GM10266 (cell line): ENCODE results near the gene PRRT2.

Experiments
- DNase-seq: peaks from one replicate; pipeline ENCODE4 v3.0.0; 2012; ENCODE audit errors: extremely low spot score
- TF ChIP-seq, protein P1 (sequence below): IDR thresholded peaks from 2 replicates; pipeline ENCODE4 v1.5.1; 2012; ENCODE audit warnings: mild to moderate bottlenecking, low read depth; ENCODE audit not compliant: control insufficient read depth, insufficient read depth; ENCODE audit errors: missing control alignments

PRRT2 gene

DNA sequence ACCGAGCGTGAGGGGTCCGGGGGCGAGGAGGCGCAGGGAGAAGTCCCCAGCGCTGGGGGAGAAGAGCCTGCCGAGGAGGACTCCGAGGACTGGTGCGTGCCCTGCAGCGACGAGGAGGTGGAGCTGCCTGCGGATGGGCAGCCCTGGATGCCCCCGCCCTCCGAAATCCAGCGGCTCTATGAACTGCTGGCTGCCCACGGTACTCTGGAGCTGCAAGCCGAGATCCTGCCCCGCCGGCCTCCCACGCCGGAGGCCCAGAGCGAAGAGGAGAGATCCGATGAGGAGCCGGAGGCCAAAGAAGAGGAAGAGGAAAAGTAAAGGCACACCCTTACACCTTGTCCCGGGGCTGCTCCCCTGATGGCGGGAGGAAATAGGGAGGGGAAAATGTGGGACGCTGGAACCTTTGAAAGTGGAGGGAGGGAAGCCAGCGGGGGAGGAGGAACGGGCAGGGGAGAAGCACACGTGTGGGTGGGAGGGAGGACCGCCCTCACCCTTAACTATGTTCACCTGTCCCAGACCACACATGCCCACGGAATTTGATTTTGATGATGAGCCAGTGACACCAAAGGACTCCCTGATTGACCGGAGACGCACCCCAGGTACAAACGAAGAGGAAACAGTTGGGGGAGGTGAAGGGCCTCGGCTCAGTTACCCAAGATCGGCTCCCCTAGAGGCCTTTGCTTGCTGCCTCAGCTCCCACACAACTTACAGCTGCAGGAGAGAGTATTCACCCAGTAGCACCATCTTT lies 4.9 kb downstream of the PRRT2 start:
- TF ChIP-seq, protein P1, sequence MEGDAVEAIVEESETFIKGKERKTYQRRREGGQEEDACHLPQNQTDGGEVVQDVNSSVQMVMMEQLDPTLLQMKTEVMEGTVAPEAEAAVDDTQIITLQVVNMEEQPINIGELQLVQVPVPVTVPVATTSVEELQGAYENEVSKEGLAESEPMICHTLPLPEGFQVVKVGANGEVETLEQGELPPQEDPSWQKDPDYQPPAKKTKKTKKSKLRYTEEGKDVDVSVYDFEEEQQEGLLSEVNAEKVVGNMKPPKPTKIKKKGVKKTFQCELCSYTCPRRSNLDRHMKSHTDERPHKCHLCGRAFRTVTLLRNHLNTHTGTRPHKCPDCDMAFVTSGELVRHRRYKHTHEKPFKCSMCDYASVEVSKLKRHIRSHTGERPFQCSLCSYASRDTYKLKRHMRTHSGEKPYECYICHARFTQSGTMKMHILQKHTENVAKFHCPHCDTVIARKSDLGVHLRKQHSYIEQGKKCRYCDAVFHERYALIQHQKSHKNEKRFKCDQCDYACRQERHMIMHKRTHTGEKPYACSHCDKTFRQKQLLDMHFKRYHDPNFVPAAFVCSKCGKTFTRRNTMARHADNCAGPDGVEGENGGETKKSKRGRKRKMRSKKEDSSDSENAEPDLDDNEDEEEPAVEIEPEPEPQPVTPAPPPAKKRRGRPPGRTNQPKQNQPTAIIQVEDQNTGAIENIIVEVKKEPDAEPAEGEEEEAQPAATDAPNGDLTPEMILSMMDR, result peak; percentile 13

GRCh38 chr16:29818082-29818481 lies 6.1 kb downstream of the PRRT2 start:
- TF ChIP-seq, protein P1, result no peak
- DNase-seq, result no peak

More for the DNA sequence above, 4.9 kb downstream of the PRRT2 start:
- DNase-seq, result peak; percentile 50

DNA sequence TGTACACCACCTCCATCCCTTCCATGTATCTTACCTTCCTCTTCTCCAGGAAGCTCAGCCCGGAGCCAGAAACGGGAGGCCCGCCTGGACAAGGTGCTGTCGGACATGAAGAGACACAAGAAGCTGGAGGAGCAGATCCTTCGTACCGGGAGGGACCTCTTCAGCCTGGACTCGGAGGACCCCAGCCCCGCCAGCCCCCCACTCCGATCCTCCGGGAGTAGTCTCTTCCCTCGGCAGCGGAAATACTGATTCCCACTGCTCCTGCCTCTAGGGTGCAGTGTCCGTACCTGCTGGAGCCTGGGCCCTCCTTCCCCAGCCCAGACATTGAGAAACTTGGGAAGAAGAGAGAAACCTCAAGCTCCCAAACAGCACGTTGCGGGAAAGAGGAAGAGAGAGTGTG lies 7.5 kb downstream of the PRRT2 start:
- no peak for DNase-seq
- TF ChIP-seq, protein P1, result no peak

GRCh38 chr16:29820271-29820701 lies 8.3 kb downstream of the PRRT2 start, which contains the start of gene MVP:
Gene MVP (plus strand): TSS chr16:29820462. CDS start chr16:29830550, 10,088 bp downstream.
- TF ChIP-seq, protein P1, result no peak
- DNase-seq, result peak; percentile 67

GRCh38 chr16:29820730-29821642 lies 9.0 kb downstream of the PRRT2 start:
- peak; percentile 58 for DNase-seq
- TF ChIP-seq, protein P1, result no peak

GRCh38 chr16:29821643-29822115 lies 9.7 kb downstream of the PRRT2 start:
- DNase-seq, result no peak
- TF ChIP-seq, protein P1, result no peak
